ENCODE data around the gene PRKCH. TPM values are rescaled to one million over a fixed set of nuclear protein-coding genes. Genes with fewer than 3 reads are reported as not detected.
"Not testable (repeated sequence)": the region's sequence is repeated elsewhere in the genome, so short reads cannot be mapped to it uniquely, and the experiment has no call there.

PRKCH gene
- total RNA-seq, 1 donor from 2014 or later, result 8.1 TPM

GRCh38 chr14:61388173-61388975, 67.0 kb downstream of the PRKCH start:
- peak; percentile 58 for DNase-seq (ENCODE audit: low read depth)

- peak; percentile 21 for DNase-seq (ENCODE audit: low read depth)
Measured at GRCh38 chr14:61388976-61389576, 67.7 kb downstream of the PRKCH start.

DNA sequence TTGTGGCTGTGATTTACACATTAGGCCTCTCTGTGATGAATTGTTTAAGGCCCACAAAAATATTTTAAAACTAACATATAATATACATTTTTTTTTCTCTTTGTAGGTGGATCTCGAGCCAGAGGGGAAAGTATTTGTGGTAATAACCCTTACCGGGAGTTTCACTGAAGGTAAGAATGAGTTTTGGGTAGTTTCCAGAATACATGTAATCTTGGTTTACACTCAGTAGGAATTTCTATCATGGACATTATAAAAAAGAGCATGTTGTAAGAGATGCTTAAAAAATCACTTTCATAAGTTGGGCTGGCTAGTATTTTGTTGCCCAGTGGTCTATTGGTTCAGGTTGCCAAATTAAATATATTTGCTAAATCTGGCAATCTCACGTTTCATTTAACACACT, 69.7 kb downstream of the PRKCH start:
- no peak for DNase-seq (ENCODE audit: low read depth)

DNA sequence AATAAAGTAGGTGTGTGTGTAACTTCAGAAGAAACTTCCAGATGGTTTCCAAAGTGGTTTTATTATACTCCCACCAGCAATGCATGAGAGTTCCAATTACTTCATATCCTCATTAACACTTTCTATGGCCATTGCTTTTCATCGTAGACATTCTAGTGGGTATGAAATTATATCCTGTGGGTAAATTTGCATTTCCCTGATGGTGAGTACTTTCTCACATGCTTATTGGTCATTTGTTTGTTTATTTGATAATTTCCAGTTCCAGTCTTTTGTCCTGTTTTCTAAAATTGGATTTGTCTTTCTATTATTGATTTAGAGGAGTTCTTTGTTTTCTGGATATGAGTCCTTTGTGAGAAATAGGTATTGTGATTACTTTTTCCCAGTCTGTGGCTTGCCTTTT, 70.9 kb downstream of the PRKCH start:
- DNase-seq (ENCODE audit: low read depth), result no peak

- no peak for DNase-seq (ENCODE audit: low read depth)
Measured at GRCh38 chr14:61394542-61394941, 73.2 kb downstream of the PRKCH start.

GRCh38 chr14:61395115-61395725, 73.8 kb downstream of the PRKCH start:
- no peak for DNase-seq (ENCODE audit: low read depth)

GRCh38 chr14:61396279-61396678, 74.9 kb downstream of the PRKCH start:
- no peak for DNase-seq (ENCODE audit: low read depth)

DNA sequence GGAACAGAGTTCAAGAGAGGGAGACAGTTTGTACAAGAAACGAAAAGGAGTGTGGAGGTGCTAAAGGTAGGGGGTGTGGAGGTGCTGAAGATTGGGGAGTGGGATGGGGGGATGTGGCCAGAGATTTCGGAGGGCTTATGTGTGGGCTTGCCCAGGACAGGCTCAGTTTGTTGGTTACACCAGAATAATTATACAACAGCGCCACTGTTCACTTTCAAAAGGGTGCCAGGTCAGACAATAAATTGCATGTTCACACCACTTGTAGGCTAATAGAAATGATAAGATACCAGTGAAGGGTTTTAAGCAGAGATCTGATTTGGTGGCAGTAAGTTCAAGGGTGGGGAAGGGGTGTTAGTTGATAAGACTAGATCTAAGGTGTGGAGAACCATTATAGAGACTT, 75.3 kb downstream of the PRKCH start:
- DNase-seq (ENCODE audit: low read depth), result no peak

GRCh38 chr14:61397615-61398014, 76.2 kb downstream of the PRKCH start:
- DNase-seq (ENCODE audit: low read depth), result no peak

GRCh38 chr14:61398221-61398620, 76.8 kb downstream of the PRKCH start:
- DNase-seq (ENCODE audit: low read depth), result no peak

- no peak for DNase-seq (ENCODE audit: low read depth)
Measured at GRCh38 chr14:61399365-61399764, 78.0 kb downstream of the PRKCH start.

DNA sequence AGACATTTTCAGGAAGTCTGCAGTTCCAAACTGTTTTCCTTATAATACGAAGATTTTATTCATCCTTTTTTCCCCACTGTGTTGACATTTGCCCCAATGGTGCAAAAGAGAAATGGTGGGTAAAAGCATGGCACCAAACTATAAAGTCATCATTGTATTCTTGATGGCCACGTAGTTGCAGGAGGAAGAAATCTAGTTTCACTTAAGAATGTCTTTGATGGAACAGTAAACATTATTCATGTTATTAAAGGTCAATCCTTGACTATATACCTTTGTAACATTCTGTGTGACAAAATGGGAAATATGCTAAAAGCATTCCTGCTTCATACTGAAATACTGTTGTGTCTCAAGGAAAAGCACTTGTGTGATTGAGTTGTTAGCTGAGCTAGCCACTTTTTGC, 80.1 kb downstream of the PRKCH start:
- no peak for DNase-seq (ENCODE audit: low read depth)

DNA sequence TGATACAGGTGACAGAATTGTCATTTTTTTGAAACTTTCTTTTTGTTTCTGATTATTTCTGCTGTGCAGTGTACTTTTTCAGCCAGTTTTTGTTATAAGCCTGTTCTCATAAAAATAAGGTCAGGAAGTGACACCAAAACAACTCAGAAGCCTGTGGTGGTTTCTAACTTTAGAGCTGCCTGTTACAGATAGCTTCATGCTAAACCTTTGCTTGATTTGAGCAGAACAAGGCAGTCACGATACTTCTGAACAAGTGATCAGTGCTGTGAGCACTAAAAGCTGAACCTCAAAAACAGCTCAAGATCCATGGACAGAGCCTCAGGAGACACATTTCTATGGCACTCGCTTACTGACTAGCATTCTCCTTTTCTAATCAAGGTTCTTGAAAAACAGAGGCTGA, 82.0 kb downstream of the PRKCH start:
- no peak for DNase-seq (ENCODE audit: low read depth)

GRCh38 chr14:61404637-61405036, 83.3 kb downstream of the PRKCH start:
- DNase-seq (ENCODE audit: low read depth), result no peak

- DNase-seq (ENCODE audit: low read depth), result no peak
Measured at GRCh38 chr14:61406198-61406597, 84.8 kb downstream of the PRKCH start.

- DNase-seq (ENCODE audit: low read depth), result no peak
Measured at GRCh38 chr14:61406675-61407074, 85.3 kb downstream of the PRKCH start.

GRCh38 chr14:61408498-61408897, 87.1 kb downstream of the PRKCH start:
- DNase-seq (ENCODE audit: low read depth), result no peak

- no peak for DNase-seq (ENCODE audit: low read depth)
Measured at GRCh38 chr14:61409782-61410181, 88.4 kb downstream of the PRKCH start.

DNA sequence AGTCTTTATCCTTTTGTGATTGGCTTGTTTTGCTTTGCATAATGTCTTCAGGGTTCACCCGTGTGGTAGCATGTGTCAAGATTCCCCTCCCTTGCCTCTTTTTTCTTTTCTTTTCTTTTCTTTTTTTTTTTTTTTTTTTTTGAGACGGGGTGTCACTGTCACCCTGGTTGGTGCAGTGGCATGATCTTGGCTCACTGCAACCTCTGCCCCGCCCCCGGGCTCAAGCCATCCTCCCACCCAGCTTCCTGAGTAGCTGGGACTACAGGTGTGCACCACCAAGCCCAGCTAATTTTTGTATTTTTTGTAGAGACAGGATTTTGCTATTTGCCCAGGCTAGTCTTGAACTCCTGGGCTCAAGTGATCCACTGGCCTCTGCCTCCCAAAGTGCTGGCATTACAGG, 94.6 kb downstream of the PRKCH start:
- DNase-seq (ENCODE audit: low read depth), result not testable (repeated sequence)

- DNase-seq (ENCODE audit: low read depth), result no peak
Measured at GRCh38 chr14:61416591-61416990, 95.2 kb downstream of the PRKCH start.

DNA sequence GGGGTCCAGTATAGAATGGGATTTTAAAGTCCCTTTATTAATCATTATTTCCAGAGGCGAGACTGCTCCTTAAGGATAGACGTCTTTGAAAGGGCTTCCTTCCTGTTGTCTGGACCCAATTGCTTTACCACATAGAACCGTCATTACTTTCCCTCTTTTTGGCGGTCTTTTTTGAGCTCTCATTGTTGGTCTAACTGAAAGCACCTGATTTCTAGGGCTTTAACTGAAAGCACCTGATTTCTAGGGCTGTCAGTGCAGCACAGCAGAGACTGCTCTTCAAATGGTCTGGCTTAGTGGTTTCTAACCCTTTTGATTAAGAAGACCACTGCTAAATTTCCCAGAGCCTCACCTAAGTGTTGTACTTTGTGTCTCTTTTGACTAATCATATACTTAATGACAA, 95.8 kb downstream of the PRKCH start:
- no peak for DNase-seq (ENCODE audit: low read depth)

- DNase-seq (ENCODE audit: low read depth), result no peak
Measured at GRCh38 chr14:61417883-61418455, 96.6 kb downstream of the PRKCH start.

Data from myocyte (in vitro differentiated cells).